Thyroid gland (tissue), 4 donors: ENCODE data around the gene TAT. TPM values are rescaled to one million over a fixed set of nuclear protein-coding genes. Genes with fewer than 3 reads are reported as not detected.

Source experiments
- DNase-seq, 2 donors: peaks; one replicate each; pipeline ENCODE4 v3.0.0-alpha.2; 2019
- H3K27ac ChIP-seq, 3 donors: fragments of 200-600 bp; sonication (generic); 1 replicate in 2 of 3; 2 replicates in 1 of 3; pipeline ENCODE4 v1.5.1; 2016 to 2019; ENCODE audit warnings: mild to moderate bottlenecking in 1 of 3, moderate library complexity in 1 of 3
- H3K27me3 ChIP-seq: fragments of 200-600 bp; sonication (generic); one replicate; pipeline ENCODE4 v1.5.1; 2019
- H3K36me3 ChIP-seq, 2 donors: fragments of 200-600 bp; sonication (generic); one replicate each; pipeline ENCODE4 v1.5.1; 2016 to 2019
- H3K4me1 ChIP-seq, 2 donors: fragments of 200-600 bp; sonication (generic); one replicate each; pipeline ENCODE4 v1.5.1; 2017 to 2019
- H3K4me3 ChIP-seq, 3 donors: fragments of 200-600 bp; sonication (generic); replicated peaks in 1 of 3; 1 replicate in 2 of 3; 2 replicates in 1 of 3; pipeline ENCODE4 v1.5.1; 2016; ENCODE audit warnings: mild to moderate bottlenecking in 1 of 3
- H3K9me3 ChIP-seq: fragments of 200-600 bp; sonication (generic); one replicate; pipeline ENCODE4 v1.5.1; 2017
- POLR2A ChIP-seq, 2 donors: fragments of 450-650 bp; IDR thresholded peaks; one replicate each; pipeline ENCODE4 v1.6.1; 2017; ENCODE audit warnings: antibody characterized with exemption in 2 of 2, mild to moderate bottlenecking in 2 of 2, moderate library complexity in 1 of 2
- WGBS, 2 donors: methylation state at CpG; one replicate each; pipeline ENCODE4 v1.1.5; 2017; 5-methylcytosine and 5-hydroxymethylcytosine counted together
- intact Hi-C: fragments of 100-400 bp; cut with DNase I; formaldehyde crosslinking; loops from one replicate; pipeline ENCODE4 v1.15.1; 2023
- total RNA-seq, 4 donors: library from RNA; depleted of rRNA; stranded (reverse); fragments of >200 nt; gene quantifications; one replicate each; pipeline ENCODE4 v1.2.3, GENCODE V29; 2016
- TF ChIP-seq, protein P1 (sequence below), 6 experiments: fragments of 200-600 bp in 3 of 6; fragments of 450-650 bp in 3 of 6; sonication (generic) in 3 of 6; IDR thresholded peaks; one replicate each; pipeline ENCODE4 v1.5.1; 2016 to 2019; ENCODE audit warnings: antibody characterized with exemption in 6 of 6, mild to moderate bottlenecking in 2 of 6, inconsistent platforms in 1 of 6, moderate library complexity in 1 of 6

TAT gene
- total RNA-seq, 4 donors from 2014 or later = not detected

DNA sequence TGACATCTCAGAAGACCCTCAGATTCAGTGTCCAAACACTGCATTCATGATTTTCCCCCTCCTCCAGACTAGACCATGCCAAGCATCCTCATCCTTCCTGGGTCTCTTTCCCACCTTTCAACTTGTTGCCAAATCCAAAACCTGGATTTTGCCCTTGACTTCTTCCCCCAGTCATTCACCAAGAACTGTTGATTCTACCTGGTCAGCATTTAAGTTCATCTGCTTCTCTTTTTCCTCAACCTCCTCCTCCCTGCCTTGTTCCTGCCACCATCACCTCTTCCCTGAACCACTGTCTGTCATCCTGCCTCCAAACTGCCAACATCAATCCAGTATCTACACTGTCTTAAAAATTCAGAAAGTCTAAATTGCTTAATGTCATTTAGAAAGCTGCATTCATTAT lies 29.7 kb downstream of the TAT start:
- H3K9me3 ChIP-seq = no peaks in the 10 kb centered on the region
- H3K4me1 ChIP-seq = no peaks in the 10 kb centered on the region
- no peak overlapping the region for H3K27ac ChIP-seq
- H3K4me3 ChIP-seq = no peak overlapping the region
- TF ChIP-seq, protein P1, sequence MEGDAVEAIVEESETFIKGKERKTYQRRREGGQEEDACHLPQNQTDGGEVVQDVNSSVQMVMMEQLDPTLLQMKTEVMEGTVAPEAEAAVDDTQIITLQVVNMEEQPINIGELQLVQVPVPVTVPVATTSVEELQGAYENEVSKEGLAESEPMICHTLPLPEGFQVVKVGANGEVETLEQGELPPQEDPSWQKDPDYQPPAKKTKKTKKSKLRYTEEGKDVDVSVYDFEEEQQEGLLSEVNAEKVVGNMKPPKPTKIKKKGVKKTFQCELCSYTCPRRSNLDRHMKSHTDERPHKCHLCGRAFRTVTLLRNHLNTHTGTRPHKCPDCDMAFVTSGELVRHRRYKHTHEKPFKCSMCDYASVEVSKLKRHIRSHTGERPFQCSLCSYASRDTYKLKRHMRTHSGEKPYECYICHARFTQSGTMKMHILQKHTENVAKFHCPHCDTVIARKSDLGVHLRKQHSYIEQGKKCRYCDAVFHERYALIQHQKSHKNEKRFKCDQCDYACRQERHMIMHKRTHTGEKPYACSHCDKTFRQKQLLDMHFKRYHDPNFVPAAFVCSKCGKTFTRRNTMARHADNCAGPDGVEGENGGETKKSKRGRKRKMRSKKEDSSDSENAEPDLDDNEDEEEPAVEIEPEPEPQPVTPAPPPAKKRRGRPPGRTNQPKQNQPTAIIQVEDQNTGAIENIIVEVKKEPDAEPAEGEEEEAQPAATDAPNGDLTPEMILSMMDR (IDR thresholded peaks at IDR 0.05) = no peak
- no peak for TF ChIP-seq POLR2A (IDR thresholded peaks at IDR 0.05)
- no peak for DNase-seq
- H3K36me3 ChIP-seq = no peaks in the 10 kb centered on the region
- no peaks in the 10 kb centered on the region for H3K27me3 ChIP-seq
- intact Hi-C loops = no loop called here

GRCh38 chr16:71542377-71542776 lies 34.5 kb downstream of the TAT start:
- intact Hi-C loops = no loop called here
- WGBS, 2 donors = 38 to 43% methylated on average over 11 of the region's 11 CpGs
- peak; percentile 20 to 27 for DNase-seq
- Histone ChIP-seq H3K4me3 (no peak overlapping the region), H3K9me3 (no peaks in the 10 kb centered on the region), H3K36me3 (no peaks in the 10 kb centered on the region), H3K27me3 (no peaks in the 10 kb centered on the region), H3K4me1 (no peaks in the 10 kb centered on the region), H3K27ac (no peak overlapping the region)
- TF ChIP-seq POLR2A (IDR thresholded peaks at IDR 0.05) = no peak
- TF ChIP-seq, protein P1 (IDR thresholded peaks at IDR 0.05) = peak in 1 of 6 experiments; percentile 43

DNA sequence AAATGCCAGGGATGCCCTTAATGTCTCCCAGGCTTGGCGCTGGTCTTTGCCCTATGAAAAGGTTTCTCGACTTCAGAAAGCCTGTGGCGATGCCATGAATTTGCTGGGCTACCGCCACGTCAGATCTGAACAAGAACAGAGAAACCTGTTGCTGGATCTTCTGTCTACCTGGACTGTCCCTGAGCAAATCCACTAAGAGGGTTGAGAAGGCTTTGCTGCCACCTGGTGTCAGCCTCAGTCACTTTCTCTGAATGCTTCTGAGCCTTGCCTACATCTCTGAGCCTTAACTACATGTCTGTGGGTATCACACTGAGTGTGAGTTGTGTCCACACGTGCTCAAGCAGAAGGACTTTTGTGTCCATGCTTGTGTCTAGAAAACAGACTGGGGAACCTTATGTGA lies 39.2 kb downstream of the TAT start:
- WGBS, 2 donors = 65 to 73% methylated on average over 6 of the region's 6 CpGs

GRCh38 chr16:71536752-71537499 lies 40.0 kb downstream of the TAT start:
- 90 to 92% methylated on average over 19 to 25 of the region's 28 CpGs for WGBS, 2 donors
- Histone ChIP-seq H3K27ac (no peak overlapping the region), H3K9me3 (no peaks in the 10 kb centered on the region), H3K27me3 (no peaks in the 10 kb centered on the region), H3K4me1 (no peaks in the 10 kb centered on the region), H3K4me3 (no peak overlapping the region), H3K36me3 (no peaks in the 10 kb centered on the region)
- intact Hi-C loops = no loop called here
- DNase-seq = no peak
- TF ChIP-seq, protein P1 (IDR thresholded peaks at IDR 0.05) = no peak
- TF ChIP-seq POLR2A (IDR thresholded peaks at IDR 0.05) = no peak

More for the DNA sequence above, 39.2 kb downstream of the TAT start:
- TF ChIP-seq POLR2A (IDR thresholded peaks at IDR 0.05) = no peak
- TF ChIP-seq, protein P1 (IDR thresholded peaks at IDR 0.05) = peak in 2 of 6 experiments; percentile 37 to 46
- intact Hi-C loops = no loop called here
- Histone ChIP-seq H3K27me3 (no peaks in the 10 kb centered on the region), H3K27ac (no peak overlapping the region), H3K4me1 (no peaks in the 10 kb centered on the region), H3K4me3 (no peak overlapping the region), H3K9me3 (no peaks in the 10 kb centered on the region), H3K36me3 (no peaks in the 10 kb centered on the region)
- DNase-seq = peak; percentile 32

DNA sequence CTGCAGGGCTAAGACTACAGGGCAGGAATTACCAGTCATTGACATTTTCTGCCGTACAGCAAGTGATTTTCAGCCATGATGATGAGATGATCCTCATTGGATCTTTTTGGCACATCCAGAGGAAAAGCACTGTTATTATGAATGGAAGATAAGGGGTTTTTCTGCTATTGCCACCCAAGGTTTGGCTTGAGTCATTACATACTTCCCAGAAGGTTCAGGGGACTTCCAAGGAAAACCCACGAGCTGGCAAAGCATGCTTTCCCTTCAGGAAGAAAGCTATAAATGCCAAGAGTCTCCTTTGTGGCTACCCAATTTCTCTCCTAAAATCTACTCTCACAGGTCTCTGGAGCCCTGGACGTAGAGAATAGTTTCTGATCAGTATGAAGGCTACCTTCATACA lies 44.5 kb downstream of the TAT start:
- Histone ChIP-seq H3K27ac (no peak overlapping the region), H3K4me3 (no peak overlapping the region), H3K4me1 (no peaks in the 10 kb centered on the region), H3K27me3 (no peaks in the 10 kb centered on the region), H3K9me3 (no peaks in the 10 kb centered on the region), H3K36me3 (no peaks in the 10 kb centered on the region)
- 75 to 98% methylated on average over 3 of the region's 3 CpGs for WGBS, 2 donors
- DNase-seq = no peak
- intact Hi-C loops = no loop called here
- TF ChIP-seq, protein P1 (IDR thresholded peaks at IDR 0.05) = no peak
- no peak for TF ChIP-seq POLR2A (IDR thresholded peaks at IDR 0.05)
